ENCODE results near the gene CPT1A. TPM values are rescaled to one million over a fixed set of nuclear protein-coding genes. Genes with fewer than 3 reads are reported as not detected.

Gene CPT1A
- total RNA-seq, 4 donors from 2014 or later: 80.6 to 372 (median 118) TPM

DNA sequence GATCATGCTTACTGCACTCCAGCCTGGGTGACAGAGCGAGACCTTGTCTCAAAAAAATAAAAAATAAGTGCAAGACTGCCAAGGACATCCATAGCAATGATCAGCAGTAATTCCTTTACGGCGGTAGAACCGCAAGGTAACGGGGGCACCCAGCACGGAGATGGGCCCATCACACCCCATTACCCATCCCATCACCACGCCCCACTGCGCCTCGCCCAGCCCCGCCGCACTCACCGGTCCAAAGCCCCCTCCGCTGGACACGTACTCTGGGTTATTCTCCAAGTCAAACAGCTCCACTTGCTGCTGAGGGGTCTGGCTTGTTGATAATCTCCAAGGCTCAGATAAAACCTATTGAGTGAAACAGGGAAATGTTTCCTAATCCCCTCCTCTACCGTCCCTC, 81.7 kb downstream of the CPT1A start:
- Histone ChIP-seq H3K27ac (no peak overlapping the region), H3K4me3 (no peak overlapping the region), H3K27me3 (no peaks in the 10 kb centered on the region), H3K9me3 (no peaks in the 10 kb centered on the region), H3K36me3 (peaks cover 0 to 90% (median 0%) of the 10 kb centered on the region in 3 donors), H3K4me1 (no peaks in the 10 kb centered on the region)
- no peak for TF ChIP-seq POLR2A (IDR thresholded peaks at IDR 0.05)
- TF ChIP-seq, protein P1, sequence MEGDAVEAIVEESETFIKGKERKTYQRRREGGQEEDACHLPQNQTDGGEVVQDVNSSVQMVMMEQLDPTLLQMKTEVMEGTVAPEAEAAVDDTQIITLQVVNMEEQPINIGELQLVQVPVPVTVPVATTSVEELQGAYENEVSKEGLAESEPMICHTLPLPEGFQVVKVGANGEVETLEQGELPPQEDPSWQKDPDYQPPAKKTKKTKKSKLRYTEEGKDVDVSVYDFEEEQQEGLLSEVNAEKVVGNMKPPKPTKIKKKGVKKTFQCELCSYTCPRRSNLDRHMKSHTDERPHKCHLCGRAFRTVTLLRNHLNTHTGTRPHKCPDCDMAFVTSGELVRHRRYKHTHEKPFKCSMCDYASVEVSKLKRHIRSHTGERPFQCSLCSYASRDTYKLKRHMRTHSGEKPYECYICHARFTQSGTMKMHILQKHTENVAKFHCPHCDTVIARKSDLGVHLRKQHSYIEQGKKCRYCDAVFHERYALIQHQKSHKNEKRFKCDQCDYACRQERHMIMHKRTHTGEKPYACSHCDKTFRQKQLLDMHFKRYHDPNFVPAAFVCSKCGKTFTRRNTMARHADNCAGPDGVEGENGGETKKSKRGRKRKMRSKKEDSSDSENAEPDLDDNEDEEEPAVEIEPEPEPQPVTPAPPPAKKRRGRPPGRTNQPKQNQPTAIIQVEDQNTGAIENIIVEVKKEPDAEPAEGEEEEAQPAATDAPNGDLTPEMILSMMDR (IDR thresholded peaks at IDR 0.05): no peak
- no peak for DNase-seq

DNA sequence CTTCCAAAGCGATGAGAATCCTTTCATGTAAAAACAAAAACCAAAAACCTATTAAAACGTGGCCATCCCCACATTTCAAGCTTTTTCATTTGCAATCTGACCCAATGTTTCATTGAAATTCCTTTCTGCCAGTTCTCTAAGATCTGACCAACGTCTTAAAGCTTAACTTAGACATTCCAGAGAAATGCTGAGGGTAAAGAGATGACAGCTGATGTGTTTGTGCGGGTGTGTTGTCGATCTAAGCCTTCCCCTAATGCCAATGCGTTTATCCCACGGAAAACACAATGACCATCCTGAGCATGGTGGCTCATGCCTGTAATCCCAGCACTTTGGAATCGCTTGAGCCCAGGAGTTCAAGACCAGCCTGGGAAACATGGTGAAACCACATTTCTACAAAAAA, 84.0 kb downstream of the CPT1A start:
- H3K9me3 ChIP-seq: no peaks in the 10 kb centered on the region
- peaks cover 0 to 72% (median 0%) of the 10 kb centered on the region in 3 donors for H3K36me3 ChIP-seq
- no peaks in the 10 kb centered on the region for H3K4me1 ChIP-seq

DNA sequence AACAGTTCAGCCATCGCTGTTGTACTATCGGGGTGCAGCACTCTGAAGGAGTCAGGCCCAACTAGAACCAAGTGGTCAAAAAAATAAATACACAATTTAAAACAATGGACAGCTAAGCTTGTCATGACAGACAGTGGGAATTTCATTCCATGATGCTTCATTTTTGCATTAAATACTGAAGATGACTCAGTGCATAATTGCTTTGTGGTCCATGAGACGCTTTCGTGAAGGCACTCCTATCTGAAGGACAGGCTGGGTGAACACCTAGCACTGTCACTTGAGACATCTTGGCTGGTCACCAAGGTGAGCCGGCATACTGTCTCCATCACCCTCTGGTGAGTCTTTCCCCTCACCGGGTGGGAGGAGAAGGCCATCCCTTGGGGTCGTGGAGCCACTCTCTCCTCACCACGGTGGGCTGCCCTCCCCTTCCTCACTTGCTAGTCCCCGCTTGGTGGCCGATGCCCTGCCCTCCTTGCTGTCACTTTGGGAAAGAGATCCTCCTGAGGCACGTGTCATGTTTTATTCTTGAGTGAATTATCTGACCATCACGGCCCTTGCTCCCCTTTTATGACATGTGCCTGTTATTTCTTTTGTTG, 85.4 kb downstream of the CPT1A start:
- Histone ChIP-seq H3K4me1 (no peaks in the 10 kb centered on the region), H3K9me3 (no peaks in the 10 kb centered on the region), H3K36me3 (peaks cover 0 to 58% (median 0%) of the 10 kb centered on the region in 3 donors), H3K27ac (no peak overlapping the region), H3K4me3 (no peak overlapping the region), H3K27me3 (no peaks in the 10 kb centered on the region)
- TF ChIP-seq, protein P1 (IDR thresholded peaks at IDR 0.05): no peak
- TF ChIP-seq POLR2A (IDR thresholded peaks at IDR 0.05): no peak
- no peak for DNase-seq

More for the DNA sequence above, 84.0 kb downstream of the CPT1A start:
- no peak overlapping the region for H3K4me3 ChIP-seq
- H3K27me3 ChIP-seq: no peaks in the 10 kb centered on the region
- DNase-seq: no peak
- TF ChIP-seq, protein P1 (IDR thresholded peaks at IDR 0.05): no peak
- TF ChIP-seq POLR2A (IDR thresholded peaks at IDR 0.05): no peak
- no peak overlapping the region for H3K27ac ChIP-seq

DNA sequence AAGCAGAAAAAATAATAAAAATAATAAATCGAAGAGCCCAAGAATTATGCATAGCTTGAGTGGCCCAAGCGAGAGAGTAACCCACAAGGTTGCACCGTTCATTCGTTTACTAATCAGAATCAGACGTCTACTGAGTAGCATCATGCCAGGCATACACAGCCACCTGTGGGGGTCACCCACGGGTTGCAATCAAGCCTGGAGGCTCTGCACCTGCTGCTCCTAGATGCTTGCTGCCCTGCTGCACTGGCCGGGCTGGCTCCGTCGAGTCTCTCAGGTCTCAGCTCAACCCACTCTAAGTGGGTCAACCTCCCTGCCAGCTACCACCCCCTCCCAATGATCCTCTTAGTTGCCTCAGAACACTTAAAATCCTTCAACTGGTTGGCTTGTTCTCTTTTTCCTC, 88.4 kb downstream of the CPT1A start:
- no peak overlapping the region for H3K27ac ChIP-seq
- no peaks in the 10 kb centered on the region for H3K9me3 ChIP-seq
- TF ChIP-seq POLR2A (IDR thresholded peaks at IDR 0.05): no peak
- TF ChIP-seq, protein P1 (IDR thresholded peaks at IDR 0.05): no peak
- H3K4me3 ChIP-seq: no peak overlapping the region
- DNase-seq: no peak
- peaks cover 0 to 28% (median 0%) of the 10 kb centered on the region in 3 donors for H3K36me3 ChIP-seq
- H3K4me1 ChIP-seq: peaks cover 0 to 11% (median 0%) of the 10 kb centered on the region in 4 donors
- H3K27me3 ChIP-seq: no peaks in the 10 kb centered on the region

DNA sequence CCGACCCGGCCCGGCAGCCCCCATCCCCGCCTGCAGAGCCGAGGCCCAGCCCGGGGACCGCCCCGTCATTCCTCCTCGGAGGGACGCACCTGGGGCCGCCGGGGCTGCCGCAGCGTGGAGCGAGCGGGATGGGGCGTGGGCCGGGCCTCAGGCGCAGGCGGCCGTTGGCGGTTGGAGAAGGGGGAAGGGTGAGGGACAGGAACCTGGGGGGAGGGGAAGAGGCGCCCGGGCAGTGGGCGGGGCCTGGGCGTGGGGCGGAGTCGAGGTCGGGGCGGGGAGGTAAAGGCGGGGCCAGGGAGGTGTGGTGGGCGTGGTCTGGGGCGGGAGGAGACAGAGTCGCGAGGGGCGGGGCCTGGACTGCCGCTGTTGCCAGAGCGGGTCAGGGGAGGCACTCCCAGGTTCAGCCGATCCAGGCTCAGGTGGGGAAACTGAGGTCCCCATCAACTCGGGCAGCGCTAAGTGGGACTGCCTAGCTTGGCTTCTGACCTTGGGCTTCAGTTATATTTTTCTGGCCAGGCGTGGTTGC, 90.3 kb downstream of the CPT1A start, which contains the start of gene TESMIN:
Gene TESMIN (minus strand): TSS at position 190 of the 526 bp plus-strand sequence. CDS start 860 bp downstream, outside the sequence.
- H3K4me3 ChIP-seq: peak within 1 kb of the TSS; percentile 39 to 79 (median 70)
- peak; percentile 95 to 97 (median 97) for DNase-seq
- peaks cover 0 to 11% (median 0%) of the 10 kb centered on the region in 4 donors for H3K4me1 ChIP-seq
- H3K36me3 ChIP-seq: peaks cover 0 to 9% (median 0%) of the 10 kb centered on the region in 3 donors
- peak within 1 kb of the TSS; percentile 40 to 72 (median 59) for H3K27ac ChIP-seq
- TF ChIP-seq, protein P1 (IDR thresholded peaks at IDR 0.05): no peak
- TF ChIP-seq POLR2A (IDR thresholded peaks at IDR 0.05): no peak
- no peaks in the 10 kb centered on the region for H3K27me3 ChIP-seq
- no peaks in the 10 kb centered on the region for H3K9me3 ChIP-seq

Data from Peyer's patch (tissue), 4 donors.